Mononuclear cell (primary cell): Measurements from ENCODE around the gene RPL14. TPM values are rescaled to one million over a fixed set of nuclear protein-coding genes. Genes with fewer than 3 reads are reported as not detected.
A peak's percentile ranks its signal among the peaks of the same experiment; 100 is the strongest.

ENCODE experiments used
- H3K27me3 ChIP-seq: 2 replicates; pipeline ENCODE4 v1.6.0; 2011; ENCODE audit warnings: low read length, control low read depth; ENCODE audit not compliant: insufficient read depth
- H3K4me1 ChIP-seq: 2 replicates; pipeline ENCODE4 v1.5.1; 2011; ENCODE audit warnings: mild to moderate bottlenecking, low read length, control low read depth; ENCODE audit not compliant: insufficient read depth
- H3K4me3 ChIP-seq: 2 replicates; pipeline ENCODE4 v1.5.1; 2011; ENCODE audit warnings: mild to moderate bottlenecking, low read length, moderate library complexity
- H3K9me3 ChIP-seq: 2 replicates; pipeline ENCODE4 v1.5.1; 2011; ENCODE audit warnings: low read depth, mild to moderate bottlenecking, control low read depth, low read length
- total RNA-seq: library from RNA; depleted of rRNA; stranded (reverse); fragments of >200 nt; gene quantifications from one replicate; pipeline ENCODE4 v1.2.3, GENCODE V29; 2012

RPL14 gene
- 542 TPM for total RNA-seq

DNA sequence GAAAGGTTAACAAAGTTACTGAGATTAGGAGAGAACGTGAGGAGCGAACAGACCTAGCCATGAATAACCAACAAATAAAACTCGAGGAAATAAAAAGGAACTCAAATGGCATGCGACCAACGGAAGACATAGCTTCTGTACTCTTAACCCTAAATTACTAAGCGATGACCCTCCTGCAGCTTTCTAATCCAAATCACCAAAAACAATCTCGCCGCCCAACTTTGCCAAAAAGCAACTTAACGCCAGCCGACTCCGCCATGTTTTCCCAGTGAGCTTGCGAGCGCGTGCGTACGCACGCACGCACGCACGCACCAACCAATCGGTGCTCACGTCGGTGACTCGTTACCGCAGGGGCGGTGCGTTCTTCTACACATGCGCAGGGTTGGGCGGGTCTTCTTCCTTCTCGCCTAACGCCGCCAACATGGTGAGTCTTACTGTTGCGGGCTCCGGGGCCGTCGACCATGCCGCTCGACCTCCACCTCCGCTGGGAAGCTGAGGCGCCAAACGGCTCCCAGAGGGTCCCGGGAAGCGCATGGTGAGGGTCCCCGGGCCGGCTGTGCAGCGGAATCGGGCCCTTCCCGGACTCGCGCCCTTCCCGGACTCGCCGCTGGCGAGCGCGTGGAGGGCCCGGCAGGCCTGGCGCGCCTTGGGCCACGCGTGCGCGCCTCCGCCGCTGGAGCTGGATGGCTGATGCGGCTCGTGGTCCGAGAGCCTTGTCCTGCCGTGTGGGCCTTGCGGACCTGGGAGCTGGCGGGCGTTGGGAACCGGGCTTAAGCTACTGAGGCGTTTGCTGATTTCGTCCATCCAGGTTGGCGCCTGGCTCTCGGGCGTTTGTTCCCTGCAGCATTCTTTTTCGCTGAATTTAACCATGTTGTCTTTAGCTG is at the start of gene RPL14:
RPL14 (plus strand) TSS at position 400 of the 884 bp plus-strand sequence; CDS start at position 533, 133 bp downstream.
- Histone ChIP-seq H3K27me3 (no peaks in the 10 kb centered on the region), H3K4me3 (peak within 1 kb of the TSS; percentile 89), H3K4me1 (peaks cover 35% of the 10 kb centered on the region), H3K9me3 (no peaks in the 10 kb centered on the region)

DNA sequence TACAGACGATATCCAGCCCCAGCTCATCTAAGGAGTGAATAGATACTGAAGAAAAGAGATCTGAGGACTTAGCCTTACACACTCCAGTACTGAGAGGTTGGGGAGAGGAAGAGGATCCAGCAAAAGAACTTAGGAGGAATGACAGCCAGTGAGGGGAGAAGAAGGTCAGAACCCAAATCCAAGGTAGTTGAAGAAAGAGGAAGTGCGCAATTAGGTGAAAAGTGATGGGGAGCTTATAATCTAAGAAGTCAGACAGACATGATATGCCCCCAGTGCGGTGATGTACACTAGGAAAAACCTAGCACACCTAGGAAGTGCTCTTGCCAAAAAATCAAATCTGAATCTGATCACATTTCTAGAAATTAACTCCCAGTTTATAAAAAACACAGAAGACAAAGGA is 49.5 kb upstream of the RPL14 start:
- Histone ChIP-seq H3K4me3 (no peak overlapping the region), H3K27me3 (no peaks in the 10 kb centered on the region), H3K9me3 (no peaks in the 10 kb centered on the region), H3K4me1 (no peaks in the 10 kb centered on the region)

DNA sequence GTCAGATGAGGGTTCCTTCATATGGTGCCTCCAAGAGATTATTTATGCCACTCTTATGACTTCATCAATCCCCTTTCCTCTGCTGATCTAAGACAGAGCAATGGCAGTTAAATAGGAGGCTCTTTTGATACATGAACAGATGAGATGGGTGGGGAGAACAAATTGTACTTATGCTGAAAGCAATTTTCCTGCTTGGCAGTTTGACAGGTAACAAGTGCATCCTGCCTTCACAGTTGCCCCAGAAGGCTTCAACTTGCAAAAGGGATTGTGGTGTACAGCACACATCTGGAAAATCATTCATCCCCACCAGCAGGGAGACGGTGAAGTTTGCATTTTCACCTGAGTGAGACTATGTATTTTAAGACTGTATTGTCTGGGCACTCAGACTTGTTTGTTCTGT is 42.9 kb upstream of the RPL14 start:
- H3K4me1 ChIP-seq, result no peaks in the 10 kb centered on the region
- no peak overlapping the region for H3K4me3 ChIP-seq
- no peaks in the 10 kb centered on the region for H3K27me3 ChIP-seq
- no peaks in the 10 kb centered on the region for H3K9me3 ChIP-seq

DNA sequence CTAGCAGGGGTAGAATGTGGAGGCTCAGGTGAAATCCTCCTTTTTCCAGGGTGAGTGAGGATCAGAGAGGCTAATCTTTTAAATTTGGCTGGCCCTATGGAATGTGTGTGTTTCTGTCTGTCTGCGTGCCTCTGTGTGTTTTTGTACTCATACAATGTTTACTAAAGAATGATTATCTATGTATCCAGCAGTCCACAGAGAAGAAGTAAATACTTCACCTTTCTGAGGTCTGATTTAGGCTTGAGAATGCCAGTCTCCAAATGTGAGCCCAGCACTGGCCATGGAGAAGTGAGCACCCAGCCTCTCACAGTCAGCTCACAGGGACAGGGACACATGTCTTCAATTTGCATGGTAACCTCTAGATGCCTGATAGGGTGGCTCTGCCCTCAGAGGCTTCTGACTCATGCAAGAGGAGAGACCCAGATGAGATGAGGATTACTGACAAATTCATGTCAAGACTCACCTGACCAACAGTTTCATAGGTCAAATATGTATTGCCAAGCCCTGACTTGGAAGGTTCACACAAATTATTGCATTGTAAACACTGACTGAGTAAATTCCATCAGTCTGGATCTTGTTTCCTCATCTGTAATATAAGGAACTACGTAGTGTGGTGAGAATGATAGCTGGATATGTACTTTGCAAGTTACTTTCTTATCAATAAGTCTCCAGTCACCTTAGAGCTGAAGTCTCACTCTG is 39.1 kb upstream of the RPL14 start:
- no peak overlapping the region for H3K4me3 ChIP-seq
- H3K27me3 ChIP-seq, result no peaks in the 10 kb centered on the region
- no peaks in the 10 kb centered on the region for H3K4me1 ChIP-seq
- H3K9me3 ChIP-seq, result no peaks in the 10 kb centered on the region

DNA sequence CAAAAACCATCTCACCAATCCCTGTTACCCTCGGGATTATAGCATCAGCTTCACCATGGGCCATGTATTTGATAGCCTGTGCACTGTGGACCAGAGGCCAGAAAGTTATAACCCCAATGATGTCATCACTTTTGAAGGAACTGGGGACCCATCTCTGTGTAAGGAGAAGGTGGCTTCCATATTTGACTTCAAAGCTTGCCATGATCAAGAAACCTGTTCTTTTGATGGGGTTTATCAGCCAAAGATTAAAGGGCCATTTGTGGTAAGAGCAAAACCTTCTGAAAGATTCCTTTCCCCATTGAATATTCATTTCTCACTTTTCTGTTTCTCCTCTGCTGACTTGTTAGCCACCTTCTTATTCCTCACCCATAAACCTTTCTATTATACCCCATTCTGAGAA is 34.3 kb upstream of the RPL14 start:
- Histone ChIP-seq H3K4me3 (no peak overlapping the region), H3K4me1 (no peaks in the 10 kb centered on the region), H3K9me3 (no peaks in the 10 kb centered on the region), H3K27me3 (no peaks in the 10 kb centered on the region)

DNA sequence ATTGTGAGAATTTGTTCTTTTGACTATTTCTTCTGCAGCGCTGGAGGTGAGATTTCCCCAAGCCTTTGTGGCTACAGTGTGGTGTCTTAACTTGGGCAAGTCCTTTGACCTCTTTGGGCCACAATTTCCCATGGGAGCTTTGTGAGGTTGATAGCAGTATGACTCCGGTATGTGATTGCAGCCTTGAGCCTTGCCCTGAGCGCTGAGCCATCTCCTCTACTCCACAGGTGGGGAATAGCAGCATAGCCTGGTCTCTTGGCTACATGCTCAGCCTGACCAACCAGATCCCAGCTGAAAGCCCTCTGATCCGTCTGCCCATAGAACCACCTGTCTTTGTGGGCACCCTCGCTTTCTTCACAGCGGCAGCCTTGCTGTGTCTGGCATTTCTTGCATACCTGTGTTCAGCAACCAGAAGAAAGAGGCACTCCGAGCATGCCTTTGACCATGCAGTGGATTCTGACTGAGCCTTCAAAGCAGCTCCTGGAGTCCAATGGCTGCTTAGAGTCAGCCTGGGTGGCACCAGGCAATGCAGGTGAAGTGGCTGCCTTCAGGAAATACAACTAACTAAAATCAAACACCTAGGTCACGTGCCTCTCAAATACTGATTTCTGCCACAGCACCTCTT is 30.0 kb upstream of the RPL14 start:
- H3K4me1 ChIP-seq, result no peaks in the 10 kb centered on the region
- no peaks in the 10 kb centered on the region for H3K9me3 ChIP-seq
- H3K27me3 ChIP-seq, result no peaks in the 10 kb centered on the region
- no peak overlapping the region for H3K4me3 ChIP-seq

DNA sequence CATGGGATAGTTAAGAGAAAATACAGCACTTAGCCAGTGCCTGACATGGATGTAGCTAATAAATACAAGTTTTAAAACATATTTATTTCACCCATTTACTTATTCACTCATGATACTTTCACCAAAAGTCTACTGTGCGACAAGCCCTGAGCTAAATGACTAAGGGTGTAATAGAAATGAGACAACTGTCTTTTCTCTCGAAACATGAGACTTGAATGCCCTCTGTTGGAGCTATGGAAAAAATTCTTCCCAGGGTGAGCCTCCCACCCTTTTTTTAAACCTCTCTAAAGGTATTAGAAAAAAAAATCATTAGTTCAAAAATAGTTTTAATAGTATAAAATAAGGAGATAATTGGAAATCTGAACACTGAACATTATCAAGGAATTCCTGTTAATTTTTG is 24.3 kb upstream of the RPL14 start:
- Histone ChIP-seq H3K9me3 (no peaks in the 10 kb centered on the region), H3K4me1 (no peaks in the 10 kb centered on the region), H3K27me3 (no peaks in the 10 kb centered on the region), H3K4me3 (no peak overlapping the region)

DNA sequence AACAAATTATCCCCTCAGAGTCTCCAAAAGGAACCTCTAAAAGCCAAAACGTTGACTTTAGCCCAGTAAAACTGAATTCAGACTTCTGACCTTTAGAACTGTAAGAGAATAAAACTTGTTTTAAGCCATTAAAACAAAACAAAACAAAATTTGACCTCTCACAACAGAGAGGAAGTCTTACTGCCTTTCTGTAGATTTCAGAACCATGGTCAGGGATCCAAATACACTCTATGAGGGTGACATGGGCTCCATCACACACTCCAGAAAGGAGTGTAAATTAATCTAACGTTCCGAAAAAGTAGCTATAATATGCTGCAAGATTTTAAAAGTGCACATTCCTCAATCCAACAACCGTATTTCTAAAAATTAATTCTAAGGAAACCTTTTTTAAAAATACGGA is 19.2 kb upstream of the RPL14 start:
- H3K4me3 ChIP-seq, result no peak overlapping the region
- no peaks in the 10 kb centered on the region for H3K4me1 ChIP-seq
- no peaks in the 10 kb centered on the region for H3K27me3 ChIP-seq
- no peaks in the 10 kb centered on the region for H3K9me3 ChIP-seq

DNA sequence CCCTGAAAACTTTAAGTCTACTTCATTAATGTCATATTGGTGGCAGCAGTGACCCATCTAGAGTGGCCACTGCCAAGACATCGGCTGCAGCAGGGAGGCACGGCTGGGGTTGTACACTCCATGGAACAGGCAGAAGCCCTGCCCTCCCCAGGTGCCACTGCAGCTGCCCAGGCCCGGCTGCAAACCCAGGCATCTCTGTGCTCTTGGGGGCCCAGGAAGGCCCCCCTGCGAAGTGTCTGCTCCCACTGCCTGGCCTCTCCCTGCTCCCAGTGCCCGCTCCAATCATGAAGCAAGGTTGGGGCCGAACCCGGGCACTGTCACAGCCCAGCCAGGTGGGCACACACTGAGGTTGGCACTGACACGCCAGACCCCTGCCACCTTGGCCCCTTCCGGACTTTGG is 12.1 kb upstream of the RPL14 start:
- Histone ChIP-seq H3K9me3 (no peaks in the 10 kb centered on the region), H3K27me3 (no peaks in the 10 kb centered on the region), H3K4me3 (no peak overlapping the region), H3K4me1 (no peaks in the 10 kb centered on the region)

DNA sequence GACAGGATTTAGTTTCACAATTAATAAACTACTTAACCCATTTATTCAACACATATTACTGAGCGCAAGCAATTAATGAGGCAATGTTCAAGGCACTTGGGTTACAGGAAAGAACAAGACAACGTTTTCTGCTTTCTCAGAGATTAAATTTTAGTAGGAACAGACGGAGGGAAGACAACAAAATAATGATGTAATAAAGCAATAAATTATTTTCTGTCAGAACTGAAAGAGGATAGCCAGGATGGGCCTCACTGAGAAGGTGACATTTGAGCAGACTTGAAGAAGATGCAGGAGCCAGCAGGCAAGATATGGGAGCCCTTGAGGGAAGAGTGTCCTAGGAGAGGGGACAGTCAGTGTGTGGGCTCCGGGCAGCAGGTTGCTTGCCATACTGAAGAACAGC is 11.3 kb upstream of the RPL14 start:
- Histone ChIP-seq H3K9me3 (no peaks in the 10 kb centered on the region), H3K4me3 (no peak overlapping the region), H3K4me1 (no peaks in the 10 kb centered on the region), H3K27me3 (no peaks in the 10 kb centered on the region)

DNA sequence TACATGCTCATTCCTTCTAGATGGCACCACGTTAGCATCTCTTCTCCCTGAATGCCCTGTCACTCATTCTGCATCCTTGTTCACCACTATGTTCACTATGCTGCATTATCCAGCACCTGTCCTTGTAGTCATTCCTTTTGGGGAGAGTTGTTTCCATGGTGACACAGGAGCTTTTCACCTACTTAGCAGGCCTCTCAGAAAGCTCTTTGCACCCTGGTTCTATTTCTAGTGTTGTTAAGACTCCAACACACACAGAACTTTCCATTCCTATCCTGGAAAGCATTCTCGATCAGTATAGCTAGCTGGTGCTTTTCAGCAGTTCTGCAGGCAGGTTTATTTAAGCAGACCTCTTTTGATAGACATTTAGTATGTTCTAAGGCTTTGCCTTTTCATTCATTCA is 6.7 kb upstream of the RPL14 start:
- Histone ChIP-seq H3K4me3 (no peak overlapping the region), H3K9me3 (no peaks in the 10 kb centered on the region), H3K4me1 (peaks cover 18% of the 10 kb centered on the region), H3K27me3 (no peaks in the 10 kb centered on the region)

DNA sequence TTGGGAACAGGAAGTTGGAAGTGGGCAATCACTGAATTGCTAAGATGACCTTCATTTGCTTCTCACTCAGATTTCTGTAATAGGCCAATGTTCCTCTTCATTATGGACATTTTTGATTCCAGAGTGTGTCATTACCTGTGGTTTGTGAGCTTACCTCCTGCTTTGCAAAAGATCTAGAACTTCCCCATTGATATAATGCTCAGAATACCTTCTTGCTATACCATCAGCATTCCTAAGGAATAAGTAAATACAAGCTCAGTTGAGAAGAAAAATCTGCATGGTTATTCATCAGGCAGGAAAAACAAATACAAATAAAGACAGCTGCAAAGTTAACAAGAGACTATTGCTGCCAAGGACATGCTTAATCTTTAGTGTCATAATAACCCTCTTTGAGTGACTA is 5.6 kb upstream of the RPL14 start:
- H3K27me3 ChIP-seq, result no peaks in the 10 kb centered on the region
- H3K4me3 ChIP-seq, result no peak overlapping the region
- H3K9me3 ChIP-seq, result no peaks in the 10 kb centered on the region
- peaks cover 22% of the 10 kb centered on the region for H3K4me1 ChIP-seq

DNA sequence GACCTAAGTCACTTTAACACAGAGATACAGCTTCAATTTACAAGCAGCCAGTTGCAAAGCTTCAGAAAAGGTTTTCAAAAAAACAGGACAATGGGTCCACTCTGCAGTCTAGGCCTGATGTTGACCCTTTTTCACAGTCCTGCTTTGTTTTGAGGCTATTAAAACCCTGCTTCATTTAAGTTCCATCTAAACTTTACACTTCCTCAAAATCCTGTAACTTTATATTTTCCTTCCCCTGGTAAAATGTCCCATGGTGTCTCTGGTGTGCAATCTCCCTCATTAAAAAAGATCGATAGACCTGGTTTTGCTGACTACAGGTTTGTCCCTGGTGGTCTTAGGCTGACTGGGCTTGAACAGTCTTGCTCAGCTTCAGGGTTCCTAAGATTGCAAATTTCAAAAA is 5.1 kb upstream of the RPL14 start:
- Histone ChIP-seq H3K27me3 (no peaks in the 10 kb centered on the region), H3K4me3 (no peak overlapping the region), H3K9me3 (no peaks in the 10 kb centered on the region), H3K4me1 (peaks cover 23% of the 10 kb centered on the region)

DNA sequence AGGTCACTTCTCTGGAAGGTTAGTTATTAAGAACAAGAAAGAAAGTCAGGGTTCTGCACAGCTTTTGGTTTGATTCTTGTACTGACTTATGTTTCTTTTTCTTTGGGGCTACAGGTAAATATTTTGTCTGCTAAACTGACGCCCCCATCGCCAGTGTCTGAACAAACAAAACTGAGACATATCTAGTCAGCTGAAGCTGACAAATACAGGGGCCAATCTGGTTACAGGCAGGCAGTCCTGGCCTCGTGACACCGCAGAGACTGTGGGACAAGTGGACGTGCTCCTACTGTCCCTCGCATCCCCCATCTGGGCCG is 4.6 kb upstream of the RPL14 start:
- Histone ChIP-seq H3K27me3 (no peaks in the 10 kb centered on the region), H3K4me1 (peaks cover 24% of the 10 kb centered on the region), H3K4me3 (peak overlapping the region; percentile 60), H3K9me3 (no peaks in the 10 kb centered on the region)

DNA sequence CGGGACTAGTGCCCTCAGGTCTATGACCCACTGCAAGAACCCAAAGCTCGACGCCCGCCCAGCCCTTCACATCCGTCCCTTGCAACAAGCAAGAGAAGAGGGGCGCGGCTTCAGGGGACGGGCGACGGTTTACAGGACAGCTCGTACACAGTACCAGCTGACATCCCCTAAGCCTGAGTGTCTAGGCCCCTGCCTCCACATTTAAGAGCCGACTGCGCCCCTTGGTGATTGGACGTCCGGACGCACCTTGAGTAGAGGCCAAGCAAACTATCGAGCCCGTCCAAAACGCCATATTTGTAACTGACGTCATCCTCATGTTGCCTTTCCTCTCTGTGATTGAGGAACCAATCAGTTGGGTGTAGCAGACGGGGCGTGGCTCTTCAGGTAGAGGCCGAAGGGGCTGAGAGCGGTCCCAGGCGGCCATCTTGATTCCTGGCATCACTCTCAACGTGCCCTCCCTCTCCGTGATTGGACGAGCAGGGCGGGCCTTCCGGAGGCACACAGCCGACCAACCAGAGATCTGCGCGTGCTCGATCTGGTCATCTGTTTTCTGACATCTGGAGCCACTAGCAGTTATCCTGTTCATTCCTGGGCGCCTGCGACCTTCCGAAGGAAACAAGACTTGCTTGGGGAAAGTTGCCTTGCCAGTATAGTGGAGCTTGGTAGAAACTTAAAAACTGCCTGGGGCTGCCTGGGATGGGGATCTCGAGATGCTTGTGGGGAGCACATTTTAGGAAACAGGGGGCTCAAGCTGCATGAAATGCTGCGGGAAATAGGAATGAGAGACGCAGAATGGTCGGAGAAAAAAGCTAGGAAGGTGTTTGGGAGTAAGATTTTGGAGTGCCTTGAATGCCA is 4.0 kb upstream of the RPL14 start:
- no peaks in the 10 kb centered on the region for H3K9me3 ChIP-seq
- H3K4me3 ChIP-seq, result peak overlapping the region; percentile 60
- H3K4me1 ChIP-seq, result peaks cover 30% of the 10 kb centered on the region
- no peaks in the 10 kb centered on the region for H3K27me3 ChIP-seq
